ENCODE measurements around the gene LDB3. TPM values are rescaled to one million over a fixed set of nuclear protein-coding genes. Genes with fewer than 3 reads are reported as not detected.

Gene LDB3
- total and polyA plus RNA-seq, 11 donors: 165 to 1,759 (median 1,273) TPM

GRCh38 chr10:86705139-86705538, 36.8 kb downstream of the LDB3 start:
- intact Hi-C loops (cut with DNase I): no loop called here
- 76 to 92% (median 84%) methylated on average over 1 of the region's 1 CpG for WGBS, 4 donors
- DNase-seq: no peak
- no peak for ATAC-seq
- H3K9me3 ChIP-seq: no peaks in the 10 kb centered on the region
- peaks cover 0 to 93% (median 29%) of the 10 kb centered on the region in 9 donors for H3K36me3 ChIP-seq
- no peak overlapping the region for H3K4me3 ChIP-seq
- peaks cover 0 to 10% (median 0%) of the 10 kb centered on the region in 9 donors for H3K27me3 ChIP-seq
- peak overlapping the region in 6 of 12 donors; percentile 26 to 62 (median 44) for H3K27ac ChIP-seq
- no peak for TF ChIP-seq CTCF (IDR thresholded peaks at IDR 0.05)
- no peak for TF ChIP-seq POLR2A (IDR thresholded peaks at IDR 0.05)
- H3K4me1 ChIP-seq: peaks cover 0 to 64% (median 7%) of the 10 kb centered on the region in 12 donors

GRCh38 chr10:86705905-86706304, 37.6 kb downstream of the LDB3 start:
- DNase-seq (no peak), ATAC-seq (no peak)
- TF ChIP-seq POLR2A (IDR thresholded peaks at IDR 0.05) (no peak), CTCF (IDR thresholded peaks at IDR 0.05) (no peak)
- Histone ChIP-seq H3K27ac (peak overlapping the region in 8 of 12 donors; percentile 3 to 62 (median 46)), H3K9me3 (no peaks in the 10 kb centered on the region), H3K36me3 (peaks cover 0 to 89% (median 29%) of the 10 kb centered on the region in 9 donors), H3K27me3 (peaks cover 0 to 10% (median 0%) of the 10 kb centered on the region in 9 donors), H3K4me3 (no peak overlapping the region), H3K4me1 (peaks cover 4 to 68% (median 14%) of the 10 kb centered on the region in 12 donors)
- WGBS, 4 donors: 69 to 82% (median 75%) methylated on average over 2 of the region's 2 CpGs
- intact Hi-C loops (cut with DNase I): no loop called here

- ATAC-seq (no peak), DNase-seq (peak in 2 of 5 donors; percentile 33 to 55)
- Histone ChIP-seq H3K4me1 (peaks cover 4 to 69% (median 18%) of the 10 kb centered on the region in 12 donors), H3K27me3 (peaks cover 0 to 10% (median 0%) of the 10 kb centered on the region in 9 donors), H3K4me3 (no peak overlapping the region), H3K9me3 (no peaks in the 10 kb centered on the region), H3K36me3 (peaks cover 0 to 84% (median 29%) of the 10 kb centered on the region in 9 donors), H3K27ac (peak overlapping the region in 7 of 12 donors; percentile 2 to 98 (median 41))
- TF ChIP-seq CTCF (IDR thresholded peaks at IDR 0.05) (no peak), POLR2A (IDR thresholded peaks at IDR 0.05) (no peak)
- WGBS, 4 donors: 80 to 92% (median 88%) methylated on average over 11 to 12 of the region's 12 CpGs
- intact Hi-C loops (cut with DNase I): no loop called here
These were observed 38.1 kb downstream of the LDB3 start for GRCh38 chr10:86706401-86706841.

- DNase-seq: peak in 1 of 5 donors; percentile 13
- Histone ChIP-seq H3K27ac (peak overlapping the region in 7 of 12 donors; percentile 2 to 98 (median 38)), H3K36me3 (peaks cover 0 to 78% (median 25%) of the 10 kb centered on the region in 9 donors), H3K27me3 (peaks cover 0 to 10% (median 0%) of the 10 kb centered on the region in 9 donors), H3K4me3 (no peak overlapping the region), H3K9me3 (no peaks in the 10 kb centered on the region), H3K4me1 (peaks cover 4 to 72% (median 19%) of the 10 kb centered on the region in 12 donors)
- TF ChIP-seq CTCF (IDR thresholded peaks at IDR 0.05) (no peak), POLR2A (IDR thresholded peaks at IDR 0.05) (no peak)
- intact Hi-C loops (cut with DNase I): no loop called here
- no peak for ATAC-seq
- WGBS, 4 donors: 76 to 91% (median 83%) methylated on average over 1 of the region's 1 CpG
These were observed 38.7 kb downstream of the LDB3 start for GRCh38 chr10:86706977-86707376.

All from heart left ventricle (tissue), 16 donors.